Prostate gland (tissue), 2 donors: ENCODE data around the gene POLR3K. TPM values are rescaled to one million over a fixed set of nuclear protein-coding genes. Genes with fewer than 3 reads are reported as not detected.
"Not testable (repeated sequence)": the region's sequence is repeated elsewhere in the genome, so short reads cannot be mapped to it uniquely, and the experiment has no call there.

ENCODE experiments used
- DNase-seq: peaks from one replicate; pipeline ENCODE4 v3.0.0-alpha.2; 2019; ENCODE audit warnings: low spot score
- H3K27ac ChIP-seq, 2 donors: fragments of 200-600 bp; sonication (generic); 2 replicates each; pipeline ENCODE4 v1.5.1; 2017 to 2019
- H3K27me3 ChIP-seq: fragments of 200-600 bp; sonication (generic); replicated peaks from 2 replicates; pipeline ENCODE4 v1.5.1; 2019; ENCODE audit not compliant: insufficient read depth
- H3K36me3 ChIP-seq, 2 donors: fragments of 200-600 bp; sonication (generic); 1 replicate in 1 of 2; 2 replicates in 1 of 2; pipeline versions ENCODE4 v1.5.1 to v1.8.1; 2017 to 2019
- H3K4me1 ChIP-seq: fragments of 200-600 bp; sonication (generic); replicated peaks from 2 replicates; pipeline ENCODE4 v1.5.1; 2019
- H3K4me3 ChIP-seq, 2 donors: fragments of 200-600 bp; sonication (generic); 2 replicates each; pipeline ENCODE4 v1.5.1; 2017 to 2019
- H3K9me3 ChIP-seq: fragments of 200-600 bp; sonication (generic); 2 replicates; pipeline ENCODE4 v1.5.1; 2017
- CTCF ChIP-seq, 4 experiments: fragments of 200-600 bp in 2 of 4; fragments of 450-650 bp in 2 of 4; sonication (generic) in 2 of 4; IDR thresholded peaks; 1 replicate in 3 of 4; 2 replicates in 1 of 4; pipeline ENCODE4 v1.5.1; 2016 to 2019; ENCODE audit warnings: antibody characterized with exemption in 4 of 4, mild to moderate bottlenecking in 2 of 4, moderate library complexity in 2 of 4
- POLR2A ChIP-seq: fragments of 450-650 bp; IDR thresholded peaks from one replicate; pipeline ENCODE4 v1.6.1; 2016; ENCODE audit warnings: antibody characterized with exemption, mild to moderate bottlenecking
- POLR2AphosphoS5 ChIP-seq: sonication (generic); formaldehyde crosslinking; IDR thresholded peaks from one replicate; pipeline ENCODE4 v1.6.1; 2017; ENCODE audit warnings: antibody characterized with exemption
- WGBS: methylation state at CpG from one replicate; pipeline ENCODE4 v1.1.5; 2018; 5-methylcytosine and 5-hydroxymethylcytosine counted together
- intact Hi-C: fragments of 100-400 bp; cut with DNase I; formaldehyde crosslinking; loops from one replicate; pipeline ENCODE4 v1.14.2; 2022
- total RNA-seq, 2 donors: library from RNA; depleted of rRNA; stranded (reverse); fragments of >200 nt; gene quantifications; one replicate each; pipeline ENCODE4 v1.1.0, GENCODE V29; 2016

Gene POLR3K
- total RNA-seq, 2 donors from 2014 or later, result 6.2 to 6.8 TPM

- H3K27me3 ChIP-seq, result no peaks in the 10 kb centered on the region
- DNase-seq, result no peak
- 88% methylated on average over 10 of the region's 11 CpGs for WGBS
- H3K4me3 ChIP-seq, result no peak overlapping the region
- TF ChIP-seq CTCF (IDR thresholded peaks at IDR 0.05) (no peak), POLR2AphosphoS5 (no peak), POLR2A (no peak)
- intact Hi-C loops, result no loop called here
- no peak overlapping the region for H3K27ac ChIP-seq
- H3K36me3 ChIP-seq, result no peaks in the 10 kb centered on the region
- no peaks in the 10 kb centered on the region for H3K9me3 ChIP-seq
- H3K4me1 ChIP-seq, result no peaks in the 10 kb centered on the region
Measured at GRCh38 chr16:35678-36305, 17.6 kb downstream of the POLR3K start.

GRCh38 chr16:35011-35677 lies 18.3 kb downstream of the POLR3K start:
- Histone ChIP-seq H3K36me3 (no peaks in the 10 kb centered on the region), H3K4me1 (no peaks in the 10 kb centered on the region), H3K27me3 (no peaks in the 10 kb centered on the region), H3K27ac (no peak overlapping the region), H3K9me3 (no peaks in the 10 kb centered on the region), H3K4me3 (no peak overlapping the region)
- intact Hi-C loops, result no loop called here
- TF ChIP-seq POLR2A, result no peak
- TF ChIP-seq POLR2AphosphoS5, result no peak
- no peak for TF ChIP-seq CTCF (IDR thresholded peaks at IDR 0.05)
- no peak for DNase-seq
- WGBS, result 81% methylated on average over 17 of the region's 17 CpGs

- Histone ChIP-seq H3K27me3 (no peaks in the 10 kb centered on the region), H3K27ac (no peak overlapping the region), H3K9me3 (no peaks in the 10 kb centered on the region), H3K36me3 (no peaks in the 10 kb centered on the region), H3K4me3 (no peak overlapping the region), H3K4me1 (no peaks in the 10 kb centered on the region)
- WGBS, result 54% methylated on average over 6 of the region's 6 CpGs
- DNase-seq, result no peak
- TF ChIP-seq POLR2A, result no peak
- no peak for TF ChIP-seq POLR2AphosphoS5
- TF ChIP-seq CTCF (IDR thresholded peaks at IDR 0.05), result no peak
- intact Hi-C loops, result no loop called here
Measured at GRCh38 chr16:34648-34987, 18.8 kb downstream of the POLR3K start.

- intact Hi-C loops, result no loop called here
- no peaks in the 10 kb centered on the region for H3K9me3 ChIP-seq
Measured at GRCh38 chr16:33877-34647, 19.3 kb downstream of the POLR3K start.

GRCh38 chr16:33154-33876 lies 20.1 kb downstream of the POLR3K start:
- WGBS, result 88% methylated on average over 3 of the region's 8 CpGs
- DNase-seq, H3K36me3 ChIP-seq, H3K27me3 ChIP-seq, intact Hi-C loops, H3K4me3 ChIP-seq, H3K9me3 ChIP-seq, H3K27ac ChIP-seq, H3K4me1 ChIP-seq: not testable (repeated sequence)

More at GRCh38 chr16:33877-34647, 19.3 kb downstream of the POLR3K start:
- H3K4me3 ChIP-seq, result no peak overlapping the region
- no peaks in the 10 kb centered on the region for H3K4me1 ChIP-seq
- no peaks in the 10 kb centered on the region for H3K27me3 ChIP-seq
- 84% methylated on average over 21 of the region's 21 CpGs for WGBS
- no peak for DNase-seq
- H3K27ac ChIP-seq, result no peak overlapping the region
- no peaks in the 10 kb centered on the region for H3K36me3 ChIP-seq
- TF ChIP-seq CTCF (IDR thresholded peaks at IDR 0.05), result no peak
- no peak for TF ChIP-seq POLR2A
- no peak for TF ChIP-seq POLR2AphosphoS5

- H3K36me3 ChIP-seq, H3K9me3 ChIP-seq, H3K4me1 ChIP-seq, H3K27me3 ChIP-seq, H3K27ac ChIP-seq, DNase-seq, H3K4me3 ChIP-seq, intact Hi-C loops: not testable (repeated sequence)
- WGBS, result 80% methylated on average over 1 of the region's 7 CpGs
Measured at GRCh38 chr16:30627-31026, 22.8 kb downstream of the POLR3K start.

- H3K9me3 ChIP-seq, H3K27ac ChIP-seq, H3K36me3 ChIP-seq, H3K27me3 ChIP-seq, H3K4me1 ChIP-seq, H3K4me3 ChIP-seq, intact Hi-C loops, DNase-seq: not testable (repeated sequence)
- no CpG with 5 or more reads among the region's 5 CpGs for WGBS
Measured at GRCh38 chr16:25926-26348, 27.5 kb downstream of the POLR3K start.
